ENCODE data around the gene PCDHGB5.
A peak's percentile ranks its signal among the peaks of the same experiment; 100 is the strongest.
"Not testable (repeated sequence)": the region's sequence is repeated elsewhere in the genome, so short reads cannot be mapped to it uniquely, and the experiment has no call there.

The PCDHGB5 gene

GRCh38 chr5:141407790-141408505 is 10.2 kb downstream of the PCDHGB5 start, which contains the start of gene PCDHGB6:
Gene PCDHGB6, plus strand, starts transcription at chr5:141408021. Its CDS starts 182 bp downstream, at chr5:141408203.
- Histone ChIP-seq H3K4me3 (ENCODE audit: low read depth, low read length) (peak within 1 kb of the TSS; percentile 72), H3K27me3 (ENCODE audit: control insufficient read depth, insufficient read depth, low read length) (peaks cover 14% of the 10 kb centered on the region), H3K9ac (ENCODE audit: low read depth, low read length) (peak within 1 kb of the TSS; percentile 54)
- H3K4me1 ChIP-seq (ENCODE audit: control insufficient read depth, insufficient read depth, low read length); H3K9me3 ChIP-seq (ENCODE audit: control insufficient read depth, insufficient read depth, low read length); H3K36me3 ChIP-seq (ENCODE audit: control insufficient read depth, insufficient read depth, low read length): not testable (repeated sequence)

- Histone ChIP-seq H3K36me3 (ENCODE audit: control insufficient read depth, insufficient read depth, low read length) (no peaks in the 10 kb centered on the region), H3K27me3 (ENCODE audit: control insufficient read depth, insufficient read depth, low read length) (peaks cover 14% of the 10 kb centered on the region), H3K9me3 (ENCODE audit: control insufficient read depth, insufficient read depth, low read length) (no peaks in the 10 kb centered on the region), H3K4me3 (ENCODE audit: low read depth, low read length) (no peak overlapping the region), H3K4me1 (ENCODE audit: control insufficient read depth, insufficient read depth, low read length) (no peaks in the 10 kb centered on the region), H3K9ac (ENCODE audit: low read depth, low read length) (no peak overlapping the region)
Measured at GRCh38 chr5:141409598-141410306, 12.0 kb downstream of the PCDHGB5 start.

GRCh38 chr5:141411575-141411974 is 13.8 kb downstream of the PCDHGB5 start:
- H3K36me3 ChIP-seq (ENCODE audit: control insufficient read depth, insufficient read depth, low read length), result no peaks in the 10 kb centered on the region
- peaks cover 14% of the 10 kb centered on the region for H3K27me3 ChIP-seq (ENCODE audit: control insufficient read depth, insufficient read depth, low read length)
- no peak overlapping the region for H3K9ac ChIP-seq (ENCODE audit: low read depth, low read length)
- no peaks in the 10 kb centered on the region for H3K4me1 ChIP-seq (ENCODE audit: control insufficient read depth, insufficient read depth, low read length)
- no peaks in the 10 kb centered on the region for H3K9me3 ChIP-seq (ENCODE audit: control insufficient read depth, insufficient read depth, low read length)
- H3K4me3 ChIP-seq (ENCODE audit: low read depth, low read length), result no peak overlapping the region

- Histone ChIP-seq H3K36me3 (ENCODE audit: control insufficient read depth, insufficient read depth, low read length) (no peaks in the 10 kb centered on the region), H3K9me3 (ENCODE audit: control insufficient read depth, insufficient read depth, low read length) (no peaks in the 10 kb centered on the region), H3K27me3 (ENCODE audit: control insufficient read depth, insufficient read depth, low read length) (peaks cover 15% of the 10 kb centered on the region), H3K4me3 (ENCODE audit: low read depth, low read length) (peak within 1 kb of the TSS; percentile 59), H3K4me1 (ENCODE audit: control insufficient read depth, insufficient read depth, low read length) (no peaks in the 10 kb centered on the region), H3K9ac (ENCODE audit: low read depth, low read length) (peak within 1 kb of the TSS; percentile 28)
Measured at GRCh38 chr5:141412854-141413539, 15.2 kb downstream of the PCDHGB5 start, which contains the start of gene PCDHGA10. Gene PCDHGA10, plus strand, starts transcription at chr5:141412987. Its CDS starts 189 bp downstream, at chr5:141413176.

DNA sequence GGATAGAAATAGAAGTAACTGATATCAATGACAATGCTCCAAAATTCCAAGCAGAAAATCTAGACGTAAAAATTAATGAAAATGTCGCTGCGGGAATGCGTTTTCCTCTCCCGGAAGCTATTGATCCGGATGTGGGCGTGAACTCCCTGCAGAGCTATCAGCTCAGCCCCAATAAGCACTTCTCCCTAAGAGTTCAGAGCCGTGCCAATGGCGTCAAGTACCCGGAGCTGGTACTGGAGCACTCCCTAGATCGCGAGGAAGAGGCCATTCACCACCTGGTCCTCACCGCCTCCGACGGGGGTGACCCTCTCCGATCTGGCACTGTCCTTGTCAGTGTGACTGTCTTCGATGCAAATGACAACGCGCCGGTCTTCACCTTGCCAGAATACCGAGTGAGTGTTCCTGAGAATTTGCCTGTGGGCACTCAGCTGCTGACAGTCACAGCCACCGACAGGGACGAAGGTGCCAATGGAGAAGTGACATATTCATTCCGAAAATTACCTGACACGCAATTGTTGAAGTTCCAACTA is 15.9 kb downstream of the PCDHGB5 start:
- Histone ChIP-seq H3K36me3 (ENCODE audit: control insufficient read depth, insufficient read depth, low read length) (no peaks in the 10 kb centered on the region), H3K9me3 (ENCODE audit: control insufficient read depth, insufficient read depth, low read length) (no peaks in the 10 kb centered on the region), H3K4me3 (ENCODE audit: low read depth, low read length) (peak overlapping the region; percentile 59), H3K9ac (ENCODE audit: low read depth, low read length) (peak overlapping the region; percentile 28), H3K4me1 (ENCODE audit: control insufficient read depth, insufficient read depth, low read length) (no peaks in the 10 kb centered on the region), H3K27me3 (ENCODE audit: control insufficient read depth, insufficient read depth, low read length) (peaks cover 17% of the 10 kb centered on the region)

- not testable (repeated sequence) for H3K4me1 ChIP-seq (ENCODE audit: control insufficient read depth, insufficient read depth, low read length); H3K36me3 ChIP-seq (ENCODE audit: control insufficient read depth, insufficient read depth, low read length); H3K9me3 ChIP-seq (ENCODE audit: control insufficient read depth, insufficient read depth, low read length); H3K9ac ChIP-seq (ENCODE audit: low read depth, low read length); H3K4me3 ChIP-seq (ENCODE audit: low read depth, low read length)
- H3K27me3 ChIP-seq (ENCODE audit: control insufficient read depth, insufficient read depth, low read length), result peaks cover 14% of the 10 kb centered on the region
Measured at GRCh38 chr5:141414548-141415274, 17.0 kb downstream of the PCDHGB5 start.

DNA sequence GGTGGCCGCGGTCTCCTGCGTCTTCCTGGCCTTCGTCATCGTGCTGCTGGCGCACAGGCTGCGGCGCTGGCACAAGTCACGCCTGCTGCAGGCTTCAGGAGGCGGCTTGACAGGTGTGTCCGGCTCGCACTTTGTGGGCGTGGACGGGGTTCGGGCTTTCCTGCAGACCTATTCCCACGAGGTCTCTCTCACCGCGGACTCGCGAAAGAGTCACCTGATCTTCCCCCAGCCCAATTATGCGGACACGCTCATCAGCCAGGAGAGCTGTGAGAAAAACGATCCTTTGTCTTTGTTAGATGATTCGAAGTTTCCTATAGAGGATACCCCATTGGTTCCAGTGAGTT is 17.5 kb downstream of the PCDHGB5 start:
- not testable (repeated sequence) for H3K4me3 ChIP-seq (ENCODE audit: low read depth, low read length); H3K36me3 ChIP-seq (ENCODE audit: control insufficient read depth, insufficient read depth, low read length); H3K9ac ChIP-seq (ENCODE audit: low read depth, low read length); H3K9me3 ChIP-seq (ENCODE audit: control insufficient read depth, insufficient read depth, low read length); H3K4me1 ChIP-seq (ENCODE audit: control insufficient read depth, insufficient read depth, low read length)
- H3K27me3 ChIP-seq (ENCODE audit: control insufficient read depth, insufficient read depth, low read length), result peaks cover 17% of the 10 kb centered on the region

GRCh38 chr5:141417494-141418172 is 19.9 kb downstream of the PCDHGB5 start, which contains the start of gene PCDHGB7:
Gene PCDHGB7, plus strand, starts transcription at chr5:141417677. Its CDS starts 183 bp downstream, at chr5:141417860.
- Histone ChIP-seq H3K9ac (ENCODE audit: low read depth, low read length) (peak within 1 kb of the TSS; percentile 56), H3K4me3 (ENCODE audit: low read depth, low read length) (peak within 1 kb of the TSS; percentile 55), H3K27me3 (ENCODE audit: control insufficient read depth, insufficient read depth, low read length) (peaks cover 17% of the 10 kb centered on the region)
- H3K4me1 ChIP-seq (ENCODE audit: control insufficient read depth, insufficient read depth, low read length); H3K9me3 ChIP-seq (ENCODE audit: control insufficient read depth, insufficient read depth, low read length); H3K36me3 ChIP-seq (ENCODE audit: control insufficient read depth, insufficient read depth, low read length): not testable (repeated sequence)

DNA sequence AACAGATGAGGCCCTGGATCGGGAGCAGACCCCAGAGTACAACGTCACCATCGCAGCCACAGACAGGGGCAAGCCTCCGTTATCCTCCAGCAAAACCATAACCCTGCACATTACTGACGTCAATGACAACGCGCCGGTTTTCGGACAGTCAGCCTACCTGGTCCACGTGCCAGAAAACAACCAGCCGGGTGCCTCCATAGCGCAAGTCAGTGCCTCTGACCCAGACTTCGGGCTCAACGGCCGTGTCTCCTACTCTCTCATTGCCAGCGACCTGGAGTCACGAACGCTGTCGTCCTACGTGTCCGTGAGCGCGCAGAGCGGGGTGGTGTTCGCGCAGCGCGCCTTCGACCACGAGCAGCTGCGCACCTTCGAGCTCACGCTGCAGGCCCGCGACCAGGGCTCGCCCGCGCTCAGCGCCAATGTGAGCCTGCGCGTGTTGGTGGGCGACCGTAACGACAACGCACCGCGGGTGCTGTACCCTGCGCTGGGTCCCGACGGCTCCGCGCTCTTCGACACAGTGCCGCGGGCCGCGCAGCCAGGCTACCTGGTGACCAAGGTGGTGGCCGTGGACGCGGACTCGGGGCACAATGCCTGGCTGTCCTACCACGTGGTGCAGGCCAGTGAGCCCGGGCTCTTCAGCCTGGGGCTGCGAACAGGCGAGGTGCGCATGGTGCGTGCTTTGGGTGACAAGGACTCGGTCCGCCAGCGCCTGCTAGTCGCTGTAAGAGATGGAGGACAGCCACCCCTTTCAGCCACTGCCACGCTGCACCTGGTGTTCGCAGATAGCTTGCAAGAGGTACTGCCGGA is 21.5 kb downstream of the PCDHGB5 start:
- Histone ChIP-seq H3K9me3 (ENCODE audit: control insufficient read depth, insufficient read depth, low read length) (peaks cover 5% of the 10 kb centered on the region), H3K4me3 (ENCODE audit: low read depth, low read length) (no peak overlapping the region), H3K36me3 (ENCODE audit: control insufficient read depth, insufficient read depth, low read length) (no peaks in the 10 kb centered on the region), H3K4me1 (ENCODE audit: control insufficient read depth, insufficient read depth, low read length) (no peaks in the 10 kb centered on the region), H3K27me3 (ENCODE audit: control insufficient read depth, insufficient read depth, low read length) (peaks cover 17% of the 10 kb centered on the region), H3K9ac (ENCODE audit: low read depth, low read length) (no peak overlapping the region)

GRCh38 chr5:141420855-141421488 is 23.2 kb downstream of the PCDHGB5 start, which contains the start of gene PCDHGA11:
Gene PCDHGA11, plus strand, starts transcription at chr5:141421051. Its CDS starts 177 bp downstream, at chr5:141421228.
- Histone ChIP-seq H3K4me3 (ENCODE audit: low read depth, low read length) (peak within 1 kb of the TSS; percentile 52), H3K27me3 (ENCODE audit: control insufficient read depth, insufficient read depth, low read length) (peaks cover 17% of the 10 kb centered on the region), H3K36me3 (ENCODE audit: control insufficient read depth, insufficient read depth, low read length) (no peaks in the 10 kb centered on the region), H3K9me3 (ENCODE audit: control insufficient read depth, insufficient read depth, low read length) (peaks cover 5% of the 10 kb centered on the region), H3K9ac (ENCODE audit: low read depth, low read length) (no peak within 1 kb of the TSS), H3K4me1 (ENCODE audit: control insufficient read depth, insufficient read depth, low read length) (no peaks in the 10 kb centered on the region)

Measured in iPS-15b (cell line).